Daoy (cell line): ENCODE results near the gene HDAC6. TPM values are rescaled to one million over a fixed set of nuclear protein-coding genes. Genes with fewer than 3 reads are reported as not detected.
"Not testable (repeated sequence)": the region's sequence is repeated elsewhere in the genome, so short reads cannot be mapped to it uniquely, and the experiment has no call there.

Experiments used
- DNase-seq: peaks from one replicate; pipeline ENCODE4 v3.0.0-alpha.2; 2015; ENCODE audit warnings: low read depth
- total RNA-seq: library from RNA; depleted of rRNA; stranded (reverse); fragments of >200 nt; shearing (Covaris generic); gene quantifications from 2 replicates; pipeline ENCODE4 v1.2.3, GENCODE V29; 2014

HDAC6 gene
- total RNA-seq, 1 experiment from 2014 or later = 18.9 TPM

DNA sequence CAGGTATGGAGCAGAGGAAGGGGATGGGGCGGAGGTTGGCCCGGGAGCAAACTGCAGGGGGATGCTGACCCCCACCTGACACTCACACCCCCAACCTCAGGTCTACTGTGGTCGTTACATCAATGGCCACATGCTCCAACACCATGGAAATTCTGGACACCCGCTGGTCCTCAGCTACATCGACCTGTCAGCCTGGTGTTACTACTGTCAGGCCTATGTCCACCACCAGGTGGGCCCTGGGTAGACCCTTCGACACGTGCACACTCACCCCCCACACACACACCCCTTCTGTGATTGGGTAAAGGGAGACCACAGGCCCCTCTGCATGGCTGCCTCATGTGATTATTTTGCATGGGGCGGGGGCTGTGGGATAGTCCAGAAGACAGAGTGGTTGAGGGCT, 22.2 kb downstream of the HDAC6 start:
- no peak for DNase-seq

DNA sequence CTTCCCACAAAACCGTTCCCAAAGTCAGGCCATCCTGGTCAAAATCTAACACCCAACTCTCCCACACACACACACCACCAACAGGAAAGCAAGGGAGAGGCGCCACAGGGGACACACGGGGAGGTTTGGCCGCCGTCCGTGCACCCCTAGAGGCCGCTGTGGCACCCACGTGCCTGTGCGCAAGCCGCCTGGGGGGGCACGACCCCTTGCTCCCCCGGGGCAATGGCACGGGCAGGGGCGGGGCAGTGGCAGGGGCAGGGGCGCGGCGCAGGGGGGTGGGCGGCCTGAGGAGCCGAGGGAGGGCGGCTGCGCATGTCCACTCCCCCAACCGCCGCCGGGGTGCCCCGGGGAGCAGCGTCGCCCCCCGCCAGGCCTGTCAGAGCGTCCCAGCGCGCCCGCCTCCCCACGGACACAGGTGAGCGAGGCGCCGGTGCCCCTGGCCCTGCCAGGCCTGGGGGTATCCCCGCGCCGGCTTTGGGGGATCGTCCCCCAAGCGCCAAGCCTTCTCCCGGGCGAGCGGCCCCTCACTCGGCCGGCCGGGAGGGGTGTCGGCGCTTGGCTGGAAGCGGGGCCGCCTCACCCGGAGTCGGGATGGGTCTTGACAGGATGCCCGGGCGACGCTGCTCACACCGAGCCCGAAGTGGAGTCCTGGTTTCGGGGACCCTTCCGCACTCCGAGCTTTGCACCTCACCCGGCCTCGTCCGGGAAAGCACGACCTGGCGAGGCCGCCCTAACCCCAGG, 24.4 kb downstream of the HDAC6 start, which contains the start of gene ERAS:
TSS of gene ERAS (plus strand) at position 379 of the 741 bp plus-strand sequence. CDS start 2,611 bp downstream, outside the sequence.
- DNase-seq = no peak

- no peak for DNase-seq
Observed at GRCh38 chrX:48826876-48827653, 25.2 kb downstream of the HDAC6 start.

DNA sequence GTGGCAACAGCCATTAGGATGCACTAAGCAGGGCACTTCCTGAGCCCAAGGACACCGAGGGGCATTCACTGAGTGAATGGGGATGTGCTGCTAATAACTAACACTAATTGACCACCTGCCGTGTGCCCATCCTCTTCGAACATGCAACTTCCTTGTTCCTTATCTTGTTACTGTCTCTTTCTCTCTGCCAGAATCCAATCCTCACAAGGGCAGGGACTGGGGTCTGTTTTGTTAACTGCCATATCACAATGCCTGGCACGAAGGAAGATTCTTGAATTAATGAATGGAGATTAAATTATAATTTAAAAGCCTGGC, 25.7 kb downstream of the HDAC6 start:
- no peak for DNase-seq

DNA sequence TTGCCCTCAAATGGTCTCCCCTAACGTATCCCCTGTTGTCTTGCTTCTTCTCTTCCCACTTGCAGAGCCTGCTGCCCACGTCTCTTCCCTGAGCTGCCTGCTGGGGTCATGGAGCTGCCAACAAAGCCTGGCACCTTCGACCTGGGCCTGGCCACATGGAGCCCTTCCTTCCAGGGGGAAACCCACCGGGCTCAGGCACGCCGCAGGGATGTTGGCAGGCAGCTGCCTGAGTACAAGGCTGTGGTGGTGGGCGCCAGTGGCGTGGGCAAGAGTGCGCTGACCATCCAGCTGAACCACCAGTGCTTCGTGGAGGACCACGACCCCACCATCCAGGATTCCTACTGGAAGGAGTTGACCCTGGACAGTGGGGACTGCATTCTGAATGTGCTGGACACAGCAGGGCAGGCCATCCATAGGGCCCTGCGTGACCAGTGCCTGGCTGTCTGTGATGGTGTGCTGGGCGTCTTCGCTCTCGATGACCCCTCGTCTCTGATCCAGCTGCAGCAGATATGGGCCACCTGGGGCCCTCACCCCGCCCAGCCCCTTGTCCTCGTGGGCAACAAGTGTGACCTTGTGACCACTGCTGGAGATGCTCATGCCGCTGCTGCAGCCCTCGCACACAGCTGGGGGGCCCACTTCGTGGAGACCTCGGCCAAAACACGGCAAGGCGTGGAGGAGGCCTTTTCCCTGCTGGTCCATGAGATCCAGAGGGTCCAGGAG, 27.3 kb downstream of the HDAC6 start:
- no peak for DNase-seq

GRCh38 chrX:48831136-48831908, 29.5 kb downstream of the HDAC6 start:
- no peak for DNase-seq

DNA sequence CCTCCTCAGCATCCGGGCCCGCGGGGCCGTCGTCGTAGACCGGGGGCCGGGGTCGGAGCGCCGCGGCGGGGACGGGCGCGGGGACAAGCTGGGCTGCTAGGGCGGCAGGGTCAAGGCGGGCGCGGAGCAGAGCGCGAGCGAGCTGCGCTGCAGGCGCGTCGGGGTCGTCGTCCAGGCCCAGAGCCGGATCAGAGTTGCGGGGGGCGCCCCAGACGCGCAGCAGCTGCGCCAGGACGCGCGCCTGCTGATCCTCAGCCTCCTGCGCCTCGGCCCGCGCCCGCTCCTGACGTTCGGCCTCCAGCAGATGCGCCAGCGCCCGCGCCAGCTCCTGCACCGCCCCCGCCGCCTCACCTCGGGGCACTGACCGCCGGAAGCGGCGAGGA, 30.0 kb downstream of the HDAC6 start:
- no peak for DNase-seq

GRCh38 chrX:48833542-48834138, 31.8 kb downstream of the HDAC6 start:
- peak; percentile 7 for DNase-seq

GRCh38 chrX:48834383-48834709, 32.5 kb downstream of the HDAC6 start:
- DNase-seq = no peak

GRCh38 chrX:48835524-48836329, 33.9 kb downstream of the HDAC6 start, which contains the start of gene PCSK1N:
Gene PCSK1N, minus strand, starts transcription at chrX:48835610. Its CDS starts 78 bp downstream, at chrX:48835532.
- DNase-seq = peak; percentile 21

- DNase-seq = no peak
Observed at GRCh38 chrX:48839686-48840085, 37.8 kb downstream of the HDAC6 start.

DNA sequence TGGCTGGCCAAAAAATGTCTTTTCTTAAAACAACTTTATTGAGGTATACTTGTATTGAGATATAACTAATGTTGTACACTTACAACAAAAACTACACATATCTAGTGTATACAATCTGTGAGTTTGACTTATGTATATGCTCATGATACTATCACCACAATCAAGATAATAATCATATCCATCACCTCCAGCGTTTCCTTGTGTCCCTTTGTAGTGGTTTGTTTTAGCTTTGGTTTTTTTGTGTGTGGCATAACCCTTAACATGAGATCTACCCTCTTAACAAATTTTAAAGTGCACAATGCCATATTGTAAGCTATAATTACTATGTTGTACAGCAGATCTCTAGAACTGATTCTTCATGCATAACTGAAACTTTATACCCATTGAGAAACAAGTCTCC, 47.0 kb downstream of the HDAC6 start:
- no peak for DNase-seq

GRCh38 chrX:48852857-48853256, 51.0 kb downstream of the HDAC6 start:
- DNase-seq = no peak

GRCh38 chrX:48853494-48853893, 51.6 kb downstream of the HDAC6 start:
- not testable (repeated sequence) for DNase-seq

- DNase-seq = not testable (repeated sequence)
Observed at GRCh38 chrX:48854121-48854804, 52.4 kb downstream of the HDAC6 start.

DNA sequence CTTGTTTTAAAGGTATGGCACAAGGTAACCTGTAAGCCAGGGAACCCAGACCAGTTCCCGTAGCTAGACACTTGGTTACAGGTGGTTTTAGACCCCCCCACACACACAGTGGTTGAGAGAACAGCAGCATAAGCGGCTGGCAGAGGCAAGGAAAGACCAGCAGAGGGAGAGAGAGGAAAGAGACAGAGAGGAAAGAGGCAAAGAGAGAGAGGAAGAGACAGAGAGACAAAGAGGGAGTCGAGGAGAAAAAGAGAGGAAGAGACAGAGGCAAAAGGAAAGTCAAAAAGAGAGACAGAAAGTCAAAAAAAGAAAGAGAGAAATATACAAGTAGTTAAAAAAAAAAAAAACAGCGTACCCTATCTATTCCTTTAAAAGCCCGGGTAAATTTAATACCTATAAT, 53.0 kb downstream of the HDAC6 start:
- DNase-seq = peak; percentile 7

GRCh38 chrX:48864210-48864609, 62.3 kb downstream of the HDAC6 start:
- DNase-seq = peak; percentile 68

GRCh38 chrX:48872017-48872416, 70.2 kb downstream of the HDAC6 start:
- not testable (repeated sequence) for DNase-seq
